GM18951 (cell line): ENCODE measurements around the gene FOXO3.
"Not testable (repeated sequence)": the region's sequence is repeated elsewhere in the genome, so short reads cannot be mapped to it uniquely, and the experiment has no call there.

Experiments used
- POLR2A ChIP-seq: IDR thresholded peaks from 4 replicates; pipeline ENCODE4 v1.6.1; 2011; ENCODE audit warnings: mild to moderate bottlenecking; ENCODE audit not compliant: insufficient read length, insufficient read depth; ENCODE audit errors: extremely low read depth
- in situ Hi-C: fragments of 300-500 bp; cut with MboI; formaldehyde crosslinking; loops from one replicate; pipeline ENCODE4 v1.12.0; 2022; ENCODE audit warnings: low sequenced_read_pairs, mixed read lengths, inconsistent platforms; ENCODE audit not compliant: unreplicated experiment

The FOXO3 gene

DNA sequence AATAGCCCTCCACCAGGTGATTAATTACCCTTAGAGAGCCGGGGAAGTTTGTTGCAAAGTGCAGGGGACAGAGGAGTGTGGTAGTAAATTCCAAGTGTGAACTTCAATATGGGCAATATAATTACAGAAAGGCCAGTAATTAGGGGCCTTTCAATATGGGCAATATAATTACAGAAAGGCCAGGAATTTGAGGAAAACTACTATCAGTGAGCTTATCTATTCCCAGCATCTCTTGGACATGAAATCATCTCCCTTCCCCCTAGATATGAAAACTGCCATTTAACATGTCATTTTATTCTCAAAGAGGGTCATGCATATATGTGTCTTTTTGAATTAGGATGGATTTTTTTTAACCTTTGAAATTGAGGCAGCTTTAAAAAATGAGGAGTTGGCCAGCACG, 102.0 kb downstream of the FOXO3 start:
- TF ChIP-seq POLR2A = no peak
- in situ Hi-C loops = no loop called here

DNA sequence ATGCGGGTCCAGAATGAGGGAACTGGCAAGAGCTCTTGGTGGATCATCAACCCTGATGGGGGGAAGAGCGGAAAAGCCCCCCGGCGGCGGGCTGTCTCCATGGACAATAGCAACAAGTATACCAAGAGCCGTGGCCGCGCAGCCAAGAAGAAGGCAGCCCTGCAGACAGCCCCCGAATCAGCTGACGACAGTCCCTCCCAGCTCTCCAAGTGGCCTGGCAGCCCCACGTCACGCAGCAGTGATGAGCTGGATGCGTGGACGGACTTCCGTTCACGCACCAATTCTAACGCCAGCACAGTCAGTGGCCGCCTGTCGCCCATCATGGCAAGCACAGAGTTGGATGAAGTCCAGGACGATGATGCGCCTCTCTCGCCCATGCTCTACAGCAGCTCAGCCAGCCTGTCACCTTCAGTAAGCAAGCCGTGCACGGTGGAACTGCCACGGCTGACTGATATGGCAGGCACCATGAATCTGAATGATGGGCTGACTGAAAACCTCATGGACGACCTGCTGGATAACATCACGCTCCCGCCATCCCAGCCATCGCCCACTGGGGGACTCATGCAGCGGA, 102.9 kb downstream of the FOXO3 start:
- in situ Hi-C loops = not testable (repeated sequence)

DNA sequence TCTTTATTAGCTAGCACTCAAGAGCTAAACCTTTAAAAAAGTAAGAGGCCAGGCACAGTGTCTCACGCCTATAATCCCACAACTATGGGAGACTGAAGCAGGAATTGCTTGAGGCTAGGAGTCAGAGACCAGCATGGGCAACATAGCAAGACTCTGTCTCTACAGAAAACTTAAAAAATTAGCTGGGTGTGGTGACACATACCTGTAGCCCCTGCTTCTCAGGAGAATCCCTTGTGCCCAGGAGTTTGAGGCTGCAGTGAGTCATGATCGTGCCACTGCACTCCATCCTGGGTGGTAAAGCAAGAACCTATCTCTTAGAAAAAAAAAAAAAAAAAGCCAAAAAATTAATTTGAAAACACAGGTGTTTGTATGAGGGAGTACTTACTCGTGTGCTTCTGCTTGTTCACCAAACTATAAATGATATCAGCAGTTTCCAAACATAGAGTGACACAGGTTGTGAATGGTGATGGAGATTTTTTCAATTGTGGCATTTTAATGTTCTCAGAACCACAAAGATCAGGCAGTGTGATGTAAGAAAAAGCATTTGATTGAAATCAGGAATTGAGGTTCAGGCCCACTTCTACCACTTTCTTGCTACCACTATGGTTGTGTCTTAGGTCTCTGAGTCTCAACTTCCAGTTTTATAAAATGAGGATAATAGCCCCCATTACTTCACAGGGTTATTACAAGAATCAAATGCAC, 104.9 kb downstream of the FOXO3 start:
- TF ChIP-seq POLR2A = no peak
- in situ Hi-C loops = no loop called here

DNA sequence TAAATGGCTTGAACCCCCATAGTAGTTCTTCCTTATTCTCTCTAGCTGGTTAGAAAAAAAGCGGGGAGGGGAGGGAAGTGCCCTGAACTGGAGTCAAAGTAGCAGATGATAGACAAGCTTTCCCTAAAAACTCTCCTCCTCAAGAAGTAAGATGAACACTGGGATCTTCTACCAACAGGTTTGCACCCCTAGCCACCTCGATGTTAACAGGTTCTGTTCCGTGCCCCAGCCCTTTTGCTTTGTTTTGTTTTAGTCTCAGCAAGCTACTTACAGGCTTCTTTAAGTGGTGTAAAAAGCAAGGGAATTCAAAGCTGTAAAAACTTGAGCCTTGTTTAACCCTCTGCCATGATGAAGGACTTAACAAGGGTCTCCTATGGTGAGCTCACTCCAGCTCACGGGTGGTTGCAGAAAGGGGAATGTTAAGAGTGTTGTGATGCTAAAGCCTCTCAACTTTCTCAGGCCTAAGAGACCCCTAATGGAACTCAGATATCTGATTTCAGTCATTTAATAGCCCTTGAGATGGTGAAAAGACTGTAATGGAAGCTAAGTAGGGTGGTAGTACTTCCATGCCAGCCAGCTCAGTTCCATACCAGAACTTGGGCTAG, 106.0 kb downstream of the FOXO3 start:
- in situ Hi-C loops = no loop called here
- TF ChIP-seq POLR2A = no peak

DNA sequence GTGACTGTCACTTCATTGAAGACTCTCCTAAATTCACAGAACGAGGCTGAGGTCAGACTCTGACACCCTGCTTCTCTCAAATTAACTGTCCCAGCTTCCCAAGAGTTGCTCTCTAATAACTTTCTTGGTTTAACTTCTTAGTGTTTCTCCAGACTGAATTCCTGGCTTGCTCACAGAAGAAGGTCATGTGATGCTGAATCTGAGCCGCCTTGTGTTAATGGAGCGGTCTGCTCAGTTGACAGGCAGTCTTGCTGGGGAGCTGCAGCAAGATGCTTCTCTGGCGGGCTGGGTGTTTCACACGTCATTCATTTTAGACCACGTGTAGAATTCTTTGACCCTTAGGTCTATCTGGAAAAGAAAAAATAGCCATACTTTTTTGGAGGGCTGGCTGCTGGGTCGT, 107.3 kb downstream of the FOXO3 start:
- in situ Hi-C loops = no loop called here
- no peak for TF ChIP-seq POLR2A

DNA sequence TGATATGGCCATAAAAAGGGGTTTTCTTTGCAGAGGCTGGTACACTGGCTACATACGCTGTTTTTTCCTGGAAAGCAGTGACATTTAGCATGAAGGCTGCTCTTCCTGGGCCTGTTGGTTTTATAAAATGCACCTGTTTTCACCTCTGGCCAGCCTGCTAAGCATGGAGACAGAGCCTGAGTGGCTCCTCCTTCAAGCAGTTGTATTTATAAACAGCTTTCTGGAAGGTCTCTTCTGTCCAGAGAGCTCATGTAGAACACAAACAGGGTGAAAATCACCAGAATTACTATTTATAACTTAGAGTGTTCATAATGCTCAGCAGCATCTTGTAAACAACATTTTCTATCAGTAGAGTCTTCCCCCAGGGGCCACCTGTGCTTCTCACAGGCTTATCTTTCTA, 109.0 kb downstream of the FOXO3 start:
- no peak for TF ChIP-seq POLR2A
- in situ Hi-C loops = no loop called here

DNA sequence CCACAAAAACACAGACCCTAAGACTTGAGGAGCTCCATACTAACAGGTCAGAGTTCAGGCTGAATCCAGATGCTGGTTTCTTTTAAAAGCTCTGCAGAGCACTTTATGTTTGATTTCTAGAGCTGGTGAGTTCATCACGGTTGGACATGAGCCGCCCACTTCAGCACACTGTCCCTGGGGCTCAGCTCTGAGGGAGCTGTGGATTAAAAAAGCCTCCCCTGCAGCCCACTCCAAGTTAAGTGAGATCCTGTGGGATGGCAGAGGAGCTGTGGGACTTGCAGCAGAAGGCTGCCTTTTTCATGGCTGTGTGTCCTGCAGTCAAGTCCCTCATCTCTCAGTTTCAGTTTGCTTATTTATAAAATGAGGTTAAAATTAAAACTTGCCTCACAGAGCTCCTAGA, 110.5 kb downstream of the FOXO3 start:
- TF ChIP-seq POLR2A = no peak
- in situ Hi-C loops = no loop called here

DNA sequence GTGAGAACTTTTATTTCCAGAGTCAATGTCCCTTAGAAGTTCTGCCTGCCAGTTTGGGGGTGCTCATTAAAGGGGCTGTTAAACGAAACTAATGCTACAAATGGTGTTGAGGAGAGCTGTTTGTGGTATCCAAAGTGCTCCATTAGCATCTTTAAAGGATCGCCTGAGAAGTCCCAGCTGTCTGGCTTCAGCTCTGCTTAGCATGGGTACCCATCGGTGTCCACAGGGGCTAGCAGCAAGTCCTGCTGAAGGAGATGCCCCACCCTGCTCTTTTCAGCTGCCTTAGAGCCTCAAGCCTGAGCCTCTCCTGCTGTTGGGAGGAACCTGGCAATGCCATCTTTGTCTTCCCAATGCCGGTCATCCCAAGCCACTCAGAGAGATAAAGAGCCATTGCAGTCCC, 111.1 kb downstream of the FOXO3 start:
- no peak for TF ChIP-seq POLR2A
- in situ Hi-C loops = no loop called here

DNA sequence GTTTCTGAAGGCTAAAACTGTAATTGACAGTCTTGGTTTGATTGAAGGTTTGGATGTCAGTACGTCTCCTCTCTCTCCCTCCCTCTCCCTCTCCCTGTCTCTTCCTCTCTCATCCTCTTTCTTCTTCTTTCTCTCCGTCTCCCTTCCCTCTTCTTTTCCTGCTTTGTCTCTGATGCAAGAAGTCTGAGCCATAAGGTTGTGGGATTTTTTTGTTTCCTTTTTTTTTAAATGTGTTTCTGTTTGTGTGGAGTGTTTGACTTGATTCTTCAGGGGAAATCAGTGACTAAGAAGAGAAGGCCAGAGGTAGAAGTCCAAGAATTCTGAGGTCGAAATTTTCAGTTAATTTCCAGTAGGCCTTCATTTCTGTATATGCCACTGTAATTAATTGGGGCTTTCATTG, 111.9 kb downstream of the FOXO3 start:
- in situ Hi-C loops = no loop called here
- TF ChIP-seq POLR2A = no peak

DNA sequence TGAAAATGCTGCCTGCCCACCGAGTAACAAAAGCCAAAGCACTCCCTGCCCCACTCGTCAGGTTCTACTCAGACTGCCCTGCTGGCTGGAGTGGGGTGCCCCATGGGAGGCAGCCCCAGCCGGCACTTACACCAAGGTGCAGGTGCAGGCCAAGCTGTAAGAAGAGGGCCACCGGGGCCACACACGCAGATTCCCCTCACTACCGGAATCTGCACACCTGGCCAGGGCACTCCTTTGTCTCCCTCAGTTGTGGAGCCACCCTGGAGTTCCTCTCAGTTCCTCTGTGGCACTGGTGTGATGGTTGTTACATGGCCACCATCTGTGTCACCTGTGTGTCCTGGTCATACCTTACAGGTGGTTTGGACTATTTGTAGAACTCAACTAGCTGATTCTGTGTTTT, 112.4 kb downstream of the FOXO3 start:
- in situ Hi-C loops = no loop called here
- no peak for TF ChIP-seq POLR2A

DNA sequence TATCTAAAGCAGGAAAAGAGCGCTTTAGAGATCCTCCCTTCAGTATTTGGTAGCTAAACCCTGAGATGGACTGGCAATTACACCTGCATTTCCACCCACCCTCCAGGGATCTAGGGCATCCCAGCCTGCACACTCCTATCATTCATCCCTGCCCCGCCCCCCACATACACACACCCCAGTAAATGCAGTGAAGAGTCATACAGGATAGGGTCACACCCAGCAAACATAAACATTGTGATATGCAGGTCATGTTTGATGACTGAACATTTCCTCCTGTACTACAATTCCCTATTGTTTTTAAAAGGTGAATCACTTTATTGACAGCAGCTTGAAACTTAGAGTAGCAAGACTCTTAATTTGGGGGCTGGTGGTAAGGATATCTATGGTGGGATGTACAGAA, 112.9 kb downstream of the FOXO3 start:
- no peak for TF ChIP-seq POLR2A
- in situ Hi-C loops = no loop called here

DNA sequence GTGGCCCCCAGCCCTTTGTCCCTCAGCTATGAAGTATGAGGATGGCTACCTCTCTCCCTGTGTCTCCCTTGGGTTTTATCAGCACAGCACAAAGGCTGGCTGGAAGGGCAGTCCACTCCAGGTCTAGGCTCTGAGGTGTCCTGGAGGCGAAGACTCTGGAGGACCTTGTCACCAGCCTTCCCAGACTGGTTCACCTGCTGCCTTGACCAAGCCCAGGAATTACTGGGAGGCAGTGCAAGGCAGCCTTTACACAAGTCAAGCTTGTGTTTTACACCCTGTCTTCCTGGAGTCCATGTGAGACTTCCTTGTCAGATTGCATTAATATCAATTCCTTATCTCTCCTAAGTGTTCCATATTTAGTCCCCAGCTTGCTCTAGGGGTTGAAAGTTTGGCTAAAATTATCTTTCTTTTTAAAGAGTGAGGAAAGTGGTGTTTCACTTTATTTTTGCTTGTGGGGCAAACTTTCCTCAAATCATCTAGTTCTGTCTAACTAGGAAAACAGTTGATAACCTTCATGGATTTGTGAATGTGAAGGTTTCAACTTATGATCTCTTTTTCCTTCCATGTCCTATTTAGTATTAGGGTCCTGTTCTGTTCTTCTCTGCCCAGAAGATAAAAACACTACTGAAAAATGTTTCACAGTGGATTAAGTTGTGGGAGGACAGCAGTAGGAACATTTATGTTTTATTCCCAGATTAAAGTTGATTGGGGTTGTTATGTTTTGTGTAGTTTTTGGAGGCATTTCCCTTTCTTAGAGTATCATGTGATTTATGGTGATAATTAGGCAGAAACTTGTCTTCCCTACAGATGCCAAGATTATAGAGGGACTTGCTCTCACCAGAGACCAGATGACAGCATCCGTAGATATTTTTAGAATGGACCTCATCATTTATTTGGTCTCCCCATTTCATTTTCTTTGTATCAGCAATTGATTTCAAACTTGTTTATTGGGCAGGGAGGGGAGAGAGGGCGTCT, 114.8 kb downstream of the FOXO3 start:
- TF ChIP-seq POLR2A = no peak
- in situ Hi-C loops = no loop called here

DNA sequence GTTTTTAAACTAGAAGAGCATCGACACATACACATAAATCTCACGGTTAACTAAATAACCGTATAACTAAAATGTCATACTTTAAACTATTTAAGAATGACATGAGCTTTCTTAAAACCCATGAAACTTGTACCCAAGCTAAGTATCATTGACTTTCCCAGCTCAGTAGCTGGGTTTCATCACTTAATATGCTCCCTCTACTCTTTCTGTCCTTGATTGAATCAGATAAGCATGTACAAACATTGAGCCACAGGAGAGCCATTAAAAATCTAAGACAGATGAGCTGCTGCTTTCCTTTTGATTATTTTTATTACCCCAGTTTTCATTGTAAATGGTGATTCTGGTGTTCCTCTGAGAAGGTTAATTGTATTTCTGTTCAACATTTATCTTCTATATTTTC, 115.8 kb downstream of the FOXO3 start:
- TF ChIP-seq POLR2A = no peak
- in situ Hi-C loops = no loop called here

DNA sequence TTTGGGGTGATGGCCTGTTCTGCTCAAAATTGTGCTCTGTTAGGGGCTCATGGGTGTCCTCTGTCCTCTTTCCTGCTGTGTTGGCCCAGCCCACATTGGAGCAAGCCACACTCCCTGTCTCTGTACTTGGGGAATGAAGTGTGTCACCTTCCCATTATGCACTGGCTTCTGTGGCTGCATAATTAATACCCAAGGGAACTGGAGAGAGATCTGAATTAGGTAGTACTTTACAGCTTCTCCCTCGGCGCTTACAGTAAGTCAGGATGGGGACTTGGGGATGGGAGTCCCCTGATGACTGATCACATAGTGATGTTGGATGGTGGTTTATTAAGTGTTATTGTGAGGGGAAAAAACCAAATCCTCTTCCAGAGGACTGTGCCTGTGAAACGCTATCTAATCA, 116.6 kb downstream of the FOXO3 start:
- in situ Hi-C loops = no loop called here

DNA sequence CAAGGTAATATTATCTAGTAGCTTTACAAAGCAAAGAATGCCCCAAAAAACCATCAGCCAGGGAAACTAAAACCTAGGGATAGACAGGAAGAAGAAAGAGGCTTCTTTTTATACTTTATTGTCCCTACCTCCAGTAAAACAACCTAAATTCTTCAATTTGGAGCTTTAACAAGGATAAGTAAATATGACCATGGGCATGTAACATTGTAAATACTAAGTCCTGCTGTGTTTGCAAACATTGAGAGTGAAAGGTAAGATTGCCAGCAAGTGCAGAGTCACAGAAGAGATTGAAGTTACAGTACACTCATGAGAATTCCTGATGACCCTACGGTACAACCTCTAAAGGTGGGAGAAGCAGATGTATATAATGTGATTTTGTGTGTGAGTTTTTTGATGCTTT, 117.2 kb downstream of the FOXO3 start:
- TF ChIP-seq POLR2A = no peak
- in situ Hi-C loops = no loop called here

More for the DNA sequence above, 116.6 kb downstream of the FOXO3 start:
- TF ChIP-seq POLR2A = no peak

DNA sequence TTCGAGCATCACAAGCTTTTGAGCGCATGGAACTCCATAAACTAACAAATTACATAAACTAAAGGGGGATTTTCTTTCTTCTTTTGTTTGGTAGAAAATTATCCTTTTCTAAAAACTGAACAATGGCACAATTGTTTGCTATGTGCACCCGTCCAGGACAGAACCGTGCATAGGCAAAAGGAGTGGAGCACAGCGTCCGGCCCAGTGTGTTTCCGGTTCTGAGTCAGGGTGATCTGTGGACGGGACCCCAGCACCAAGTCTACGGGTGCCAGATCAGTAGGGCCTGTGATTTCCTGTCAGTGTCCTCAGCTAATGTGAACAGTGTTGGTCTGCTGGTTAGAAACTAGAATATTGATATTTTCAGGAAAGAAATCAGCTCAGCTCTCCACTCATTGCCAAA, 119.6 kb downstream of the FOXO3 start:
- in situ Hi-C loops = not testable (repeated sequence)

DNA sequence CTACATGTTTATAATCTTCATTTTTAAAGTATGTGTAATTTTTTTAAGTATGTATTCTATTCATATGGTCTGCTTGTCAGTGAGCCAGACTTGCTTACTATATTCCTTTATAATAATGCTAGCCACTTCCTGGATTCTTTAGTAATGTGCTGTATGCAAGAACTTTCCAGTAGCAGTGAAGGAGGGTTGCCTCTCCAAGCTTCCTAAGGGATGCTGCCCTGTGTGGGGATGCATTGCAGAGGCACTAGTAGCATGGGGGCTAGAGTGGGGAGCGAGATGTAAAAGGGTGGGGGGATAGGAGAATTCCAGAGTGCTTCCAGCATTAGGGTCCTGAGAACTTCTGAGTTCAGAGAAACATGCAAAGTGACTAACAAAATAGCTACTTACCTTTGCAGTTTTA, 121.0 kb downstream of the FOXO3 start:
- in situ Hi-C loops = not testable (repeated sequence)

DNA sequence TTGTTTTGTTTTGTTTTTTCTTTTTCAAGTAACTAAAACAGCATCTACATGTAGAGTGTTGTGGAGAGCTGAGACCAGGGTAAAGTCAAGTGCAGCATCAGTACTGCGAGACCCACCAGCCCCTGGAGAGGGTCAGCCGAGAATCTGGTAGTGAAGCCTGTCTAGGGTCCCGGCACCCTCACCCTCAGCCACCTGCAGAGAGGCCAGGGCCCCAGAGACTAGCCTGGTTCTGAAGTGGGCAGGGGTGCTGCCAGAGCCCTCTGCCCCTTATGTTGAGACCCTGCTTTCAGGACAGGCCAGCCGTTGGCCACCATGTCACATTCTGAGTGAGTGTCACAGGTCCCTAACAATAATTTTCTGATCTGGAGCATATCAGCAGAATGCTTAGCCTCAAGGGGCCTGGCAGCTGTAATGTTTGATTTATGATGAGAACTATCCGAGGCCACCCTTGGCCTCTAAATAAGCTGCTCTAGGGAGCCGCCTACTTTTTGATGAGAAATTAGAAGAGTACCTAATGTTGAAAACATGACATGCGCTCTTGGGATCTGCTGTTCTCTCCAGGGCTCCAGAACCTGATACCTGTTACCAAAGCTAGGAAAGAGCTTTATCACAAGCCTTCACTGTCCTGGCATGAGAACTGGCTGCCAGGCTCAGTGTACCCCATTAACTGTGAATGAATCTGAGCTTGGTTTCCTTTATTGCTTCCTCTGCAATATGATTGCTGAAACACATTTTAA, 121.8 kb downstream of the FOXO3 start:
- in situ Hi-C loops = not testable (repeated sequence)

DNA sequence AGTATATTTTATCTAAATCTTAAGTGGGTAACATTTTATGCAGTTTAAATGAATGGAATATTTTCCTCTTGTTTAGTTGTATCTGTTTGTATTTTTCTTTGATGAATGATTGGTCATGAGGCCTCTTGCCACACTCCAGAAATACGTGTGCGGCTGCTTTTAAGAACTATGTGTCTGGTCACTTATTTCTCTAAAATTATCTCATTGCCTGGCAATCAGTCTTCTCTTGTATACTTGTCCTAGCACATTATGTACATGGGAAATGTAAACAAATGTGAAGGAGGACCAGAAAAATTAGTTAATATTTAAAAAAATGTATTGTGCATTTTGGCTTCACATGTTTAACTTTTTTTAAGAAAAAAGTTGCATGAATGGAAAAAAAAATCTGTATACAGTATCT, 123.3 kb downstream of the FOXO3 start:
- in situ Hi-C loops = not testable (repeated sequence)
